GM19455 (cell line): ENCODE data around the gene CCDC24.

ENCODE experiments used
- ATAC-seq: cut with Tn5 transposase; IDR thresholded peaks from one replicate; pipeline ENCODE4 v1.9.1; 2021; ENCODE audit not compliant: unreplicated experiment

Gene CCDC24

GRCh38 chr1:43996733-43997115 lies 5.3 kb downstream of the CCDC24 start:
- no peak for ATAC-seq

GRCh38 chr1:43997295-43997999 lies 6.0 kb downstream of the CCDC24 start:
- ATAC-seq, result no peak

- ATAC-seq, result no peak
Measured at GRCh38 chr1:43998000-43998378, 6.6 kb downstream of the CCDC24 start.

- ATAC-seq, result no peak
Measured at GRCh38 chr1:43999455-43999854, 8.1 kb downstream of the CCDC24 start.

GRCh38 chr1:44000122-44000665 lies 8.8 kb downstream of the CCDC24 start:
- ATAC-seq, result no peak

- no peak for ATAC-seq
Measured at GRCh38 chr1:44002165-44002564, 10.8 kb downstream of the CCDC24 start.

- no peak for ATAC-seq
Measured at GRCh38 chr1:44002606-44003157, 11.3 kb downstream of the CCDC24 start.

GRCh38 chr1:44008259-44008658 lies 16.9 kb downstream of the CCDC24 start:
- ATAC-seq, result no peak

- no peak for ATAC-seq
Measured at GRCh38 chr1:44010935-44011471, 19.6 kb downstream of the CCDC24 start.

GRCh38 chr1:44012404-44012803 lies 21.0 kb downstream of the CCDC24 start:
- ATAC-seq, result no peak

- ATAC-seq, result no peak
Measured at GRCh38 chr1:44012941-44013609, 21.7 kb downstream of the CCDC24 start.

GRCh38 chr1:44013949-44014348 lies 22.6 kb downstream of the CCDC24 start:
- ATAC-seq, result no peak

- no peak for ATAC-seq
Measured at GRCh38 chr1:44014365-44015104, 23.1 kb downstream of the CCDC24 start.

- ATAC-seq, result no peak
Measured at GRCh38 chr1:44015206-44015605, 23.8 kb downstream of the CCDC24 start.

- no peak for ATAC-seq
Measured at GRCh38 chr1:44016041-44016889, 24.9 kb downstream of the CCDC24 start.

GRCh38 chr1:44016890-44017400 lies 25.5 kb downstream of the CCDC24 start:
- no peak for ATAC-seq

- no peak for ATAC-seq
Measured at GRCh38 chr1:44019466-44019948, 28.1 kb downstream of the CCDC24 start.

- no peak for ATAC-seq
Measured at GRCh38 chr1:44020464-44020863, 29.1 kb downstream of the CCDC24 start.

GRCh38 chr1:44021156-44021555 lies 29.8 kb downstream of the CCDC24 start:
- ATAC-seq, result no peak
